GM12878 (cell line): Measurements from ENCODE around the gene CALY. TPM values are rescaled to one million over a fixed set of nuclear protein-coding genes. Genes with fewer than 3 reads are reported as not detected.

Source experiments
- ASH2L ChIP-seq: fragments of 300-600, 200-600 bp; sonication (generic); IDR thresholded peaks from 2 replicates; pipeline ENCODE4 v1.6.1; 2017; ENCODE audit warnings: low read depth, mild to moderate bottlenecking, borderline replicate concordance
- CREB1 ChIP-seq: IDR thresholded peaks from 2 replicates; pipeline ENCODE4 v1.6.1; 2012; ENCODE audit warnings: low read depth, mild to moderate bottlenecking, inconsistent platforms
- EGR1 ChIP-seq, 2 experiments: IDR thresholded peaks; 1 replicate in 1 of 2; 2 replicates in 1 of 2; pipeline ENCODE4 v1.6.1; 2011 to 2012; ENCODE audit warnings: low read depth in 2 of 2, low read length in 2 of 2, borderline replicate concordance in 1 of 2, mild to moderate bottlenecking in 1 of 2, moderate library complexity in 1 of 2
- ESRRA ChIP-seq: IDR thresholded peaks from 2 replicates; pipeline ENCODE4 v1.6.1; 2012; ENCODE audit warnings: mild to moderate bottlenecking, low read length, improper control_type of control experiment
- FOXM1 ChIP-seq: IDR thresholded peaks from 2 replicates; pipeline ENCODE4 v1.6.1; 2012; ENCODE audit warnings: low read depth, mild to moderate bottlenecking, inconsistent platforms, low read length, moderate library complexity
- HCFC1 ChIP-seq: fragments of 150-350 bp; IDR thresholded peaks from 2 replicates; pipeline ENCODE4 v1.6.1; 2014; ENCODE audit warnings: low read length
- IKZF2 ChIP-seq, 2 experiments: fragments of 450-650 bp; IDR thresholded peaks; 2 replicates each; pipeline ENCODE4 v1.6.1; 2017; ENCODE audit warnings: mild to moderate bottlenecking in 2 of 2, moderate library complexity in 2 of 2
- IRF4 ChIP-seq: IDR thresholded peaks from 2 replicates; pipeline ENCODE4 v1.6.1; 2011; ENCODE audit warnings: low read depth, low read length
- MAX ChIP-seq: IDR thresholded peaks from 2 replicates; pipeline ENCODE4 v1.6.1; 2012; ENCODE audit warnings: low read depth, low read length, improper control_type of control experiment
- NFXL1 ChIP-seq: fragments of 450-650 bp; IDR thresholded peaks from 2 replicates; pipeline ENCODE4 v1.6.1; 2017; ENCODE audit warnings: antibody characterized with exemption, mild to moderate bottlenecking, borderline replicate concordance
- NFYB ChIP-seq: IDR thresholded peaks from 2 replicates; pipeline ENCODE4 v1.6.1; 2011; ENCODE audit warnings: low read depth, mild to moderate bottlenecking, low read length, improper control_type of control experiment, moderate library complexity; ENCODE audit not compliant: insufficient read depth
- NRF1 ChIP-seq: conservative IDR thresholded peaks from 2 replicates; pipeline ENCODE4 v1.6.1; 2011; ENCODE audit warnings: mild to moderate bottlenecking, low read depth, low read length, improper control_type of control experiment
- PKNOX1 ChIP-seq: fragments of 450-650 bp; IDR thresholded peaks from 2 replicates; pipeline ENCODE4 v1.6.1; 2016; ENCODE audit warnings: mild to moderate bottlenecking
- POLR2A ChIP-seq: IDR thresholded peaks from 2 replicates; pipeline ENCODE4 v1.6.1; 2011; ENCODE audit warnings: low read depth, mild to moderate bottlenecking, low read length
- SRF ChIP-seq, 2 experiments: IDR thresholded peaks; 2 replicates each; pipeline ENCODE4 v1.6.1; 2011; ENCODE audit warnings: low read depth in 2 of 2, low read length in 2 of 2, mild to moderate bottlenecking in 1 of 2, moderate library complexity in 1 of 2
- STAT1 ChIP-seq: fragments of 450-650 bp; conservative IDR thresholded peaks from 2 replicates; pipeline ENCODE4 v1.6.1; 2014; ENCODE audit warnings: antibody characterized with exemption, mild to moderate bottlenecking
- WRNIP1 ChIP-seq: IDR thresholded peaks from 2 replicates; pipeline ENCODE4 v1.6.1; 2011; ENCODE audit warnings: low read depth, low read length, improper control_type of control experiment, borderline replicate concordance
- YBX1 ChIP-seq: fragments of 450-650 bp; IDR thresholded peaks from 2 replicates; pipeline ENCODE4 v1.6.1; 2016; ENCODE audit warnings: antibody characterized with exemption
- ZNF24 ChIP-seq: fragments of 450-650 bp; IDR thresholded peaks from 2 replicates; pipeline ENCODE4 v1.6.1; 2017; ENCODE audit warnings: antibody characterized with exemption, mild to moderate bottlenecking
- ZSCAN29 ChIP-seq: fragments of 450-650 bp; IDR thresholded peaks from 2 replicates; pipeline ENCODE4 v1.6.1; 2017; ENCODE audit warnings: mild to moderate bottlenecking, moderate library complexity
- polyA plus RNA-seq, 11 experiments: library from polyadenylated mRNA; depleted of rRNA in 4 of 11; unstranded in 6 of 11; stranded (reverse) in 5 of 11; fragments of >200 nt; fragmentation: Nextera tagmentation in 4 of 11; fragmentation: Illumina TruSeq in 1 of 11; extraction: Ambion mirVana in 4 of 11; extraction: Trizol in 1 of 11; gene quantifications; 1 replicate in 1 of 11; 2 replicates in 10 of 11; pipeline versions ENCODE4 v1.2.1 to v1.2.3, GENCODE V29; 2011 to 2016; ENCODE audit warnings: inconsistent platforms in 2 of 11, missing spikeins in 2 of 11, low read depth in 1 of 11
- total RNA-seq, 4 experiments: library from RNA; depleted of rRNA in 3 of 4; stranded (reverse); fragments of >200 nt in 3 of 4; fragmentation: Illumina TruSeq in 1 of 4; extraction: Trizol in 1 of 4; gene quantifications; 2 replicates each; pipeline versions ENCODE4 v1.2.1 to v1.2.3, GENCODE V29; 2013 to 2021
- TF ChIP-seq, protein P1 (sequence below): fragments of 450-650 bp; IDR thresholded peaks from 2 replicates; pipeline ENCODE4 v1.6.1; 2017; ENCODE audit warnings: mild to moderate bottlenecking, moderate library complexity
- TF ChIP-seq, protein P2 (sequence below): fragments of 450-650 bp; IDR thresholded peaks from 2 replicates; pipeline ENCODE4 v1.6.1; 2017; ENCODE audit warnings: mild to moderate bottlenecking, moderate library complexity

CALY gene
- total and polyA plus RNA-seq, 10 of the 15 experiments (the other 5 are each of a cell fraction or from before 2014, with no cell fraction given): 0.07 TPM; not detected in 9

GRCh38 chr10:133308421-133309099 lies 28.1 kb downstream of the CALY start, which contains the start of the genes TUBGCP2 and ZNF511 (continued):
- TF ChIP-seq YBX1 (no peak), CREB1 (peak; percentile 85), WRNIP1 (no peak), MAX (peak; percentile 45; the same call in 1 of the 2 replicates), IKZF2 (IDR thresholded peaks at IDR 0.05) (no peak), PKNOX1 (no peak), ASH2L (peak; percentile 78; the same call in 1 of the 2 replicates), STAT1 (peak; percentile 90), FOXM1 (no peak), EGR1 (IDR thresholded peaks at IDR 0.05; ENCODE audit: borderline replicate concordance in 1 of 2, low read depth in 2 of 2, low read length in 2 of 2) (peak in 1 of 2 experiments; percentile 76; a peak in 1 of 3 replicates), NFXL1 (peak; percentile 82; the same call in 1 of the 2 replicates), ZNF24 (peak; percentile 70; the same call in 1 of the 2 replicates), SRF (IDR thresholded peaks at IDR 0.05; ENCODE audit: low read depth in 2 of 2, low read length in 2 of 2) (peak in 1 of 2 experiments; percentile 48; a peak in 1 of 4 replicates), NFYB (no peak), HCFC1 (peak; percentile 70), IRF4 (no peak), POLR2A (peak; percentile 79), ZSCAN29 (peak; percentile 79; the same call in 1 of the 2 replicates), NRF1 (0 out of 2 replicates have a peak, but pooled peaks have one; percentile 21), ESRRA (no peak)
- TF ChIP-seq, protein P1, sequence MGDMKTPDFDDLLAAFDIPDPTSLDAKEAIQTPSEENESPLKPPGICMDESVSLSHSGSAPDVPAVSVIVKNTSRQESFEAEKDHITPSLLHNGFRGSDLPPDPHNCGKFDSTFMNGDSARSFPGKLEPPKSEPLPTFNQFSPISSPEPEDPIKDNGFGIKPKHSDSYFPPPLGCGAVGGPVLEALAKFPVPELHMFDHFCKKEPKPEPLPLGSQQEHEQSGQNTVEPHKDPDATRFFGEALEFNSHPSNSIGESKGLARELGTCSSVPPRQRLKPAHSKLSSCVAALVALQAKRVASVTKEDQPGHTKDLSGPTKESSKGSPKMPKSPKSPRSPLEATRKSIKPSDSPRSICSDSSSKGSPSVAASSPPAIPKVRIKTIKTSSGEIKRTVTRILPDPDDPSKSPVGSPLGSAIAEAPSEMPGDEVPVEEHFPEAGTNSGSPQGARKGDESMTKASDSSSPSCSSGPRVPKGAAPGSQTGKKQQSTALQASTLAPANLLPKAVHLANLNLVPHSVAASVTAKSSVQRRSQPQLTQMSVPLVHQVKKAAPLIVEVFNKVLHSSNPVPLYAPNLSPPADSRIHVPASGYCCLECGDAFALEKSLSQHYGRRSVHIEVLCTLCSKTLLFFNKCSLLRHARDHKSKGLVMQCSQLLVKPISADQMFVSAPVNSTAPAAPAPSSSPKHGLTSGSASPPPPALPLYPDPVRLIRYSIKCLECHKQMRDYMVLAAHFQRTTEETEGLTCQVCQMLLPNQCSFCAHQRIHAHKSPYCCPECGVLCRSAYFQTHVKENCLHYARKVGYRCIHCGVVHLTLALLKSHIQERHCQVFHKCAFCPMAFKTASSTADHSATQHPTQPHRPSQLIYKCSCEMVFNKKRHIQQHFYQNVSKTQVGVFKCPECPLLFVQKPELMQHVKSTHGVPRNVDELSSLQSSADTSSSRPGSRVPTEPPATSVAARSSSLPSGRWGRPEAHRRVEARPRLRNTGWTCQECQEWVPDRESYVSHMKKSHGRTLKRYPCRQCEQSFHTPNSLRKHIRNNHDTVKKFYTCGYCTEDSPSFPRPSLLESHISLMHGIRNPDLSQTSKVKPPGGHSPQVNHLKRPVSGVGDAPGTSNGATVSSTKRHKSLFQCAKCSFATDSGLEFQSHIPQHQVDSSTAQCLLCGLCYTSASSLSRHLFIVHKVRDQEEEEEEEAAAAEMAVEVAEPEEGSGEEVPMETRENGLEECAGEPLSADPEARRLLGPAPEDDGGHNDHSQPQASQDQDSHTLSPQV: peak; percentile 75
- TF ChIP-seq, protein P2, sequence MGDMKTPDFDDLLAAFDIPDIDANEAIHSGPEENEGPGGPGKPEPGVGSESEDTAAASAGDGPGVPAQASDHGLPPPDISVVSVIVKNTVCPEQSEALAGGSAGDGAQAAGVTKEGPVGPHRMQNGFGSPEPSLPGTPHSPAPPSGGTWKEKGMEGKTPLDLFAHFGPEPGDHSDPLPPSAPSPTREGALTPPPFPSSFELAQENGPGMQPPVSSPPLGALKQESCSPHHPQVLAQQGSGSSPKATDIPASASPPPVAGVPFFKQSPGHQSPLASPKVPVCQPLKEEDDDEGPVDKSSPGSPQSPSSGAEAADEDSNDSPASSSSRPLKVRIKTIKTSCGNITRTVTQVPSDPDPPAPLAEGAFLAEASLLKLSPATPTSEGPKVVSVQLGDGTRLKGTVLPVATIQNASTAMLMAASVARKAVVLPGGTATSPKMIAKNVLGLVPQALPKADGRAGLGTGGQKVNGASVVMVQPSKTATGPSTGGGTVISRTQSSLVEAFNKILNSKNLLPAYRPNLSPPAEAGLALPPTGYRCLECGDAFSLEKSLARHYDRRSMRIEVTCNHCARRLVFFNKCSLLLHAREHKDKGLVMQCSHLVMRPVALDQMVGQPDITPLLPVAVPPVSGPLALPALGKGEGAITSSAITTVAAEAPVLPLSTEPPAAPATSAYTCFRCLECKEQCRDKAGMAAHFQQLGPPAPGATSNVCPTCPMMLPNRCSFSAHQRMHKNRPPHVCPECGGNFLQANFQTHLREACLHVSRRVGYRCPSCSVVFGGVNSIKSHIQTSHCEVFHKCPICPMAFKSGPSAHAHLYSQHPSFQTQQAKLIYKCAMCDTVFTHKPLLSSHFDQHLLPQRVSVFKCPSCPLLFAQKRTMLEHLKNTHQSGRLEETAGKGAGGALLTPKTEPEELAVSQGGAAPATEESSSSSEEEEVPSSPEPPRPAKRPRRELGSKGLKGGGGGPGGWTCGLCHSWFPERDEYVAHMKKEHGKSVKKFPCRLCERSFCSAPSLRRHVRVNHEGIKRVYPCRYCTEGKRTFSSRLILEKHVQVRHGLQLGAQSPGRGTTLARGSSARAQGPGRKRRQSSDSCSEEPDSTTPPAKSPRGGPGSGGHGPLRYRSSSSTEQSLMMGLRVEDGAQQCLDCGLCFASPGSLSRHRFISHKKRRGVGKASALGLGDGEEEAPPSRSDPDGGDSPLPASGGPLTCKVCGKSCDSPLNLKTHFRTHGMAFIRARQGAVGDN: peak; percentile 78
